Transverse colon (tissue), 4 donors: ENCODE results near the gene GRIN2A. TPM values are rescaled to one million over a fixed set of nuclear protein-coding genes. Genes with fewer than 3 reads are reported as not detected.

Source experiments
- DNase-seq: peaks from one replicate; pipeline ENCODE4 v3.0.0-alpha.2; 2019
- H3K27ac ChIP-seq, 4 donors: fragments of 200-600 bp; sonication (generic); 2 replicates each; pipeline ENCODE4 v1.5.1; 2016 to 2018; ENCODE audit warnings: inconsistent platforms in 4 of 4
- H3K27me3 ChIP-seq: fragments of 200-600 bp; sonication (generic); 2 replicates; pipeline ENCODE4 v1.5.1; 2017; ENCODE audit warnings: inconsistent platforms
- H3K36me3 ChIP-seq, 4 donors: fragments of 200-600 bp; sonication (generic); 2 replicates each; pipeline ENCODE4 v1.5.1; 2017 to 2019; ENCODE audit warnings: inconsistent platforms in 4 of 4
- H3K4me1 ChIP-seq, 4 donors: fragments of 200-600 bp; sonication (generic); 2 replicates each; pipeline ENCODE4 v1.5.1; 2017 to 2020; ENCODE audit warnings: inconsistent platforms in 4 of 4
- H3K4me3 ChIP-seq, 4 donors: fragments of 200-600 bp; sonication (generic); 1 replicate in 1 of 4; 2 replicates in 3 of 4; pipeline versions ENCODE4 v1.5.1 to v1.6.1; 2017 to 2019; ENCODE audit warnings: inconsistent platforms in 4 of 4
- H3K9me3 ChIP-seq, 2 donors: fragments of 200-600 bp; sonication (generic); 2 replicates each; pipeline ENCODE4 v1.5.1; 2017 to 2019; ENCODE audit warnings: inconsistent platforms in 2 of 2
- EP300 ChIP-seq: sonication (generic); formaldehyde crosslinking; IDR thresholded peaks from one replicate; pipeline ENCODE4 v1.6.1; 2017; ENCODE audit warnings: antibody characterized with exemption, low read depth
- POLR2A ChIP-seq: fragments of 450-650 bp; IDR thresholded peaks from one replicate; pipeline ENCODE4 v1.6.1; 2016; ENCODE audit warnings: antibody characterized with exemption, mild to moderate bottlenecking, moderate library complexity
- POLR2AphosphoS5 ChIP-seq, 3 donors: sonication (generic); formaldehyde crosslinking; IDR thresholded peaks; one replicate each; pipeline ENCODE4 v1.6.1; 2016; ENCODE audit warnings: antibody characterized with exemption in 3 of 3
- WGBS, 2 donors: methylation state at CpG; one replicate each; pipeline ENCODE4 v1.1.5; 2018; ENCODE audit warnings: low coverage in 1 of 2; 5-methylcytosine and 5-hydroxymethylcytosine counted together
- in situ Hi-C, 4 donors: fragments of 200-750 bp; cut with MboI; loops; one replicate each; pipeline versions ENCODE4 v1.15.0 to v1.15.1; 2017; ENCODE audit warnings: low sequenced_read_pairs in 3 of 4, low pct_ligation_motif_present in 1 of 4, low pct_unique_long_range_greater_than_20kb in 1 of 4
- intact Hi-C: fragments of 100-400 bp; cut with DNase I; formaldehyde crosslinking; loops from one replicate; pipeline ENCODE4 v1.15.1; 2023; ENCODE audit warnings: low total_unique reads
- total RNA-seq, 4 donors: library from RNA; depleted of rRNA; stranded (reverse); fragments of >200 nt; gene quantifications; one replicate each; pipeline ENCODE4 v1.1.0, GENCODE V29; 2016
- TF ChIP-seq, protein P1 (sequence below), 5 experiments: fragments of 200-600 bp in 3 of 5; fragments of 450-650 bp in 2 of 5; sonication (generic) in 3 of 5; IDR thresholded peaks; 1 replicate in 2 of 5; 2 replicates in 3 of 5; pipeline ENCODE4 v1.5.1; 2016 to 2017; ENCODE audit warnings: antibody characterized with exemption in 5 of 5, inconsistent platforms in 3 of 5, mild to moderate bottlenecking in 2 of 5, moderate library complexity in 1 of 5

GRIN2A gene
- total RNA-seq, 4 donors from 2014 or later = 0.14 to 0.37 (median 0.18) TPM

DNA sequence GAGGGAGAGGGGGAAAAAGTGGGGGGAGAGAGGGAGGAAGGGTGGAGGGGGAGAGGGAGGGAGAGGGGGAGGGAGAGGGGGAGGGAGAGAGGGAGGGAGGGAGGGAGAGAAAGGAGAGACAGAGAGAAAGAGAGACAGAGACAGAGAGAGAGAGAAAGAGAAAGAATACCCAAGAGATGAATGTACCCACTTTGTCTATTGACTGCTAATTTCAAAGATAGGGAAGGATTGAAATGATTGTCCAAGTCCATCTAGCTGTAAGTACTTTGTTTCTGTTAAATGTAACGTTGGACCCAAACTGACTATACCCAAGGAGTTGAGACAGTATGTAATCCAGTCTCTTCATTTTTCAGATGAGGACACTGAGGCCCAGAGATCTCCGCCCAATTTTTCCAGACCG, 374.9 kb downstream of the GRIN2A start:
- Histone ChIP-seq H3K27ac (no peak overlapping the region), H3K27me3 (no peaks in the 10 kb centered on the region), H3K9me3 (no peaks in the 10 kb centered on the region), H3K4me3 (no peak overlapping the region), H3K36me3 (no peaks in the 10 kb centered on the region), H3K4me1 (no peaks in the 10 kb centered on the region)
- TF ChIP-seq EP300 = no peak
- TF ChIP-seq, protein P1, sequence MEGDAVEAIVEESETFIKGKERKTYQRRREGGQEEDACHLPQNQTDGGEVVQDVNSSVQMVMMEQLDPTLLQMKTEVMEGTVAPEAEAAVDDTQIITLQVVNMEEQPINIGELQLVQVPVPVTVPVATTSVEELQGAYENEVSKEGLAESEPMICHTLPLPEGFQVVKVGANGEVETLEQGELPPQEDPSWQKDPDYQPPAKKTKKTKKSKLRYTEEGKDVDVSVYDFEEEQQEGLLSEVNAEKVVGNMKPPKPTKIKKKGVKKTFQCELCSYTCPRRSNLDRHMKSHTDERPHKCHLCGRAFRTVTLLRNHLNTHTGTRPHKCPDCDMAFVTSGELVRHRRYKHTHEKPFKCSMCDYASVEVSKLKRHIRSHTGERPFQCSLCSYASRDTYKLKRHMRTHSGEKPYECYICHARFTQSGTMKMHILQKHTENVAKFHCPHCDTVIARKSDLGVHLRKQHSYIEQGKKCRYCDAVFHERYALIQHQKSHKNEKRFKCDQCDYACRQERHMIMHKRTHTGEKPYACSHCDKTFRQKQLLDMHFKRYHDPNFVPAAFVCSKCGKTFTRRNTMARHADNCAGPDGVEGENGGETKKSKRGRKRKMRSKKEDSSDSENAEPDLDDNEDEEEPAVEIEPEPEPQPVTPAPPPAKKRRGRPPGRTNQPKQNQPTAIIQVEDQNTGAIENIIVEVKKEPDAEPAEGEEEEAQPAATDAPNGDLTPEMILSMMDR (IDR thresholded peaks at IDR 0.05) = no peak
- no peak for TF ChIP-seq POLR2A
- TF ChIP-seq POLR2AphosphoS5 (IDR thresholded peaks at IDR 0.05) = no peak
- 82 to 87% methylated on average over 2 to 3 of the region's 3 CpGs for WGBS, 2 donors
- intact Hi-C loops = no loop called here
- in situ Hi-C loops = no loop called here
- DNase-seq = no peak

DNA sequence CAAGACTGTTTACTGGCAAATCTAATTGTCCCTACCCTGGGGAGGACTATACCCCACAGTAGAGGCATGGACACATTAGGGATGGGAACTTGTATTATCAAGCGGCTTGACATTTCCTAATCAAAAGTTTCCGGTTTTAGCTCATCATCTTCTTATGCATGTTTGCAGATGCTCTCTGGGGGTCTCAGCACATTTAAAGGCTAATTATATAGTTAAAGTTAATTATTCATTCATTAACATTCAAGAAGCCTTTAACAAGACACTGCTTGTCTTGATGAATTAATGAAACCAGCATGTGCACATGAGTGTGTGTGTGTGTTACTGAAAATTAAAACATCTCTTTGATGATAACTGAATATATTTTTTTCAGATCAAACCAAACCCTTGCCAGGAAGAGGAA, 377.1 kb downstream of the GRIN2A start:
- H3K27me3 ChIP-seq = no peaks in the 10 kb centered on the region
- H3K36me3 ChIP-seq = no peaks in the 10 kb centered on the region
- H3K4me1 ChIP-seq = no peaks in the 10 kb centered on the region
- H3K27ac ChIP-seq = no peak overlapping the region
- TF ChIP-seq POLR2A (no peak), EP300 (no peak), POLR2AphosphoS5 (IDR thresholded peaks at IDR 0.05) (no peak)
- TF ChIP-seq, protein P1 (IDR thresholded peaks at IDR 0.05) = no peak
- no peak for DNase-seq
- WGBS, 2 donors = 96 to 100% methylated on average over 2 of the region's 2 CpGs
- H3K9me3 ChIP-seq = no peaks in the 10 kb centered on the region
- in situ Hi-C loops = no loop called here
- intact Hi-C loops = no loop called here
- H3K4me3 ChIP-seq = no peak overlapping the region

DNA sequence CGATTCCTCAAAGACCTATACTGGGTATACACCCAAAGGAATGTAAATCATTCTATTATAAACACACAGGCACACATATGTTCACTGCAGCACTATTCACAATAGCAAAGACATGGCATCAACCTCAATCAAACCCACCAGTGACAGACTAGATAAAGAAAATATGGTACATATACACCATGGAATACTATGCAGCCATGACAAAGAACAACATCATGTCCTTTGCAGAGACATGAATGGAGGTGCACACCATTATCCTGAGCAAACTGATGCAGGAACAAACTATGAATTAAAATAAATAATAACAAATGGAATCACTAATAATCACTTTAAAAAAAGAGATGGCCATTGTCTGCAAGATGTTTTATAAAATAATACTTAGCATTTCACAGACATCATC, 380.1 kb downstream of the GRIN2A start:
- Histone ChIP-seq H3K36me3 (no peaks in the 10 kb centered on the region), H3K9me3 (no peaks in the 10 kb centered on the region), H3K27ac (no peak overlapping the region), H3K27me3 (no peaks in the 10 kb centered on the region), H3K4me3 (no peak overlapping the region), H3K4me1 (no peaks in the 10 kb centered on the region)
- no peak for DNase-seq
- 97 to 100% methylated on average over 1 of the region's 1 CpG for WGBS, 2 donors
- TF ChIP-seq EP300 = no peak
- TF ChIP-seq, protein P1 (IDR thresholded peaks at IDR 0.05) = no peak
- no peak for TF ChIP-seq POLR2AphosphoS5 (IDR thresholded peaks at IDR 0.05)
- no peak for TF ChIP-seq POLR2A
- in situ Hi-C loops = no loop called here
- intact Hi-C loops = no loop called here

DNA sequence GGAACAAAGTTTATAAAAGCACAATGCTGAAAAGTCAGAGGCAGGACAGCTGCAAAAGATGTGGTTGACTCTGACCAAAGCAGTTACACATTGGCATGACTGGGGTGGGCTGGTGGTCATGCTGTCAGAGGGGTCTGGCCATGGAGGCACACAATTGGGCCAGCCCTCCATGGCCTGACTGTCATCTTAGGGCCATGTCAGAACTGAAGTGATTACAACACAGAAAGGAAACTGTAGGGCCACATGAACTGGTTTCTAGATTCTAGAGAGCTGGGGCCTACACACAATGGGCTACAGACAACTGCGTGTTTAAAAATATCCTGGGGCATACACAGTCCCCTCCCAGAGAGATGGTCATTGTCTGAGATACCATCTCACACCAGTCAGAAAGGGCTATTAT, 380.6 kb downstream of the GRIN2A start:
- Histone ChIP-seq H3K27me3 (no peaks in the 10 kb centered on the region), H3K27ac (no peak overlapping the region), H3K4me1 (no peaks in the 10 kb centered on the region), H3K36me3 (no peaks in the 10 kb centered on the region), H3K4me3 (no peak overlapping the region), H3K9me3 (no peaks in the 10 kb centered on the region)
- no peak for DNase-seq
- in situ Hi-C loops = no loop called here
- WGBS, 2 donors = 96% methylated on average over 1 of the region's 1 CpG; no CpG with 5 or more reads in 1 of the 2 donors
- TF ChIP-seq POLR2A = no peak
- no peak for TF ChIP-seq EP300
- no peak for TF ChIP-seq POLR2AphosphoS5 (IDR thresholded peaks at IDR 0.05)
- intact Hi-C loops = no loop called here

DNA sequence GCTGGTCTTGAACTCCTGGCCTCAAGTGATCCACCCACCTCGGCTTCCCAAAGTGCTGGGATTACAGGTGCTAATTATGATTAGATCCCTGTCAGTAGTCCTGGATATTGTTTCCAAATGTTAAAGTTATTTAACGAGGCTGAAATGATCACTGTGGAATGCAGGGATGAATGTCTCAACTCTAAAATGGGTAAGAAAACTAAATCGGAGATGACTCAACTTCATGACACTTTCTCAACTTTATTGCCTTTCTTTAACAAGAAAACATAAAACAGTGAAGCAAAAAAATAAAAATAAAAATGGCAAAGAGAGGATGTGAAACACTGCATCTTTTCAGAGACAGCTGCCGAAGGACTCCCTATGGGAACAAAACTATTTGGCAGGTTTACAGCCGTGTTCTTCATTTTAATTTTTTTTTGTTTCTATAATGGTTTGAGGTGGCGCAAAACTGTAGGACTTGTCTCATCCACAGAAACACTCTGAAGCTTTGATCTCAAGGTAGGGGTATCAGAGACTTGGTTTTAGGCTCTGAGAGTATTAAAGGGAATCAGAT, 382.0 kb downstream of the GRIN2A start:
- Histone ChIP-seq H3K9me3 (no peaks in the 10 kb centered on the region), H3K4me1 (no peaks in the 10 kb centered on the region), H3K27me3 (no peaks in the 10 kb centered on the region), H3K4me3 (no peak overlapping the region), H3K36me3 (no peaks in the 10 kb centered on the region), H3K27ac (no peak overlapping the region)
- intact Hi-C loops (no loop called here), in situ Hi-C loops (no loop called here)
- TF ChIP-seq POLR2A (no peak), POLR2AphosphoS5 (IDR thresholded peaks at IDR 0.05) (no peak), EP300 (no peak)
- TF ChIP-seq, protein P1 (IDR thresholded peaks at IDR 0.05) = no peak
- WGBS, 2 donors = 78% methylated on average over 5 to 6 of the region's 6 CpGs
- no peak for DNase-seq
